GM18517 (cell line): Measurements from ENCODE around the gene DIO3.

Source experiments
- ATAC-seq: cut with Tn5 transposase; IDR thresholded peaks from one replicate; pipeline ENCODE4 v1.9.1; 2021; ENCODE audit warnings: mild to moderate bottlenecking, moderate library complexity; ENCODE audit not compliant: unreplicated experiment

DIO3 gene

GRCh38 chr14:101579372-101580080 lies 18.2 kb downstream of the DIO3 start:
- no peak for ATAC-seq

GRCh38 chr14:101581806-101582205 lies 20.5 kb downstream of the DIO3 start:
- ATAC-seq = no peak

- ATAC-seq = no peak
Measured at GRCh38 chr14:101582294-101582693, 21.0 kb downstream of the DIO3 start.

GRCh38 chr14:101583006-101583714 lies 21.9 kb downstream of the DIO3 start:
- no peak for ATAC-seq

GRCh38 chr14:101583715-101584054 lies 22.4 kb downstream of the DIO3 start:
- no peak for ATAC-seq

GRCh38 chr14:101584055-101584859 lies 23.0 kb downstream of the DIO3 start:
- no peak for ATAC-seq

- ATAC-seq = no peak
Measured at GRCh38 chr14:101585211-101585610, 23.9 kb downstream of the DIO3 start.

GRCh38 chr14:101586531-101587430 lies 25.5 kb downstream of the DIO3 start:
- no peak for ATAC-seq

GRCh38 chr14:101587441-101587911 lies 26.2 kb downstream of the DIO3 start:
- ATAC-seq = no peak

GRCh38 chr14:101588286-101588975 lies 27.1 kb downstream of the DIO3 start:
- no peak for ATAC-seq

GRCh38 chr14:101588990-101589389 lies 27.7 kb downstream of the DIO3 start:
- ATAC-seq = no peak

- ATAC-seq = no peak
Measured at GRCh38 chr14:101589486-101590015, 28.3 kb downstream of the DIO3 start.

GRCh38 chr14:101590062-101590461 lies 28.8 kb downstream of the DIO3 start:
- ATAC-seq = no peak

- no peak for ATAC-seq
Measured at GRCh38 chr14:101590616-101591015, 29.3 kb downstream of the DIO3 start.

- ATAC-seq = no peak
Measured at GRCh38 chr14:101591121-101591520, 29.8 kb downstream of the DIO3 start.

GRCh38 chr14:101591582-101591981 lies 30.3 kb downstream of the DIO3 start:
- ATAC-seq = no peak

GRCh38 chr14:101593411-101594238 lies 32.3 kb downstream of the DIO3 start:
- no peak for ATAC-seq

- no peak for ATAC-seq
Measured at GRCh38 chr14:101594511-101595148, 33.3 kb downstream of the DIO3 start.
